Mucosa of descending colon (tissue), 3 donors: Measurements from ENCODE around the gene ARHGEF28. TPM values are rescaled to one million over a fixed set of nuclear protein-coding genes. Genes with fewer than 3 reads are reported as not detected.
A peak's percentile ranks its signal among the peaks of the same experiment; 100 is the strongest.

Source experiments
- ATAC-seq: fragments of 200-7000 bp; cut with Tn5 transposase; one replicate; pipeline ENCODE4 v1.9.1; 2020; ENCODE audit warnings: mild to moderate bottlenecking, moderate library complexity
- DNase-seq, 3 donors: peaks; one replicate each; pipeline ENCODE4 v3.0.0-alpha.2; 2020
- H3K36me3 ChIP-seq: fragments of 200-600 bp; one replicate; pipeline ENCODE4 v1.8.0; 2021; ENCODE audit warnings: low read depth, mild to moderate bottlenecking
- H3K4me1 ChIP-seq: fragments of 200-600 bp; one replicate; pipeline ENCODE4 v1.8.0; 2021; ENCODE audit warnings: low read depth, mild to moderate bottlenecking
- H3K4me3 ChIP-seq: fragments of 200-600 bp; one replicate; pipeline ENCODE4 v1.8.0; 2021; ENCODE audit warnings: mild to moderate bottlenecking
- H3K9me3 ChIP-seq: fragments of 200-600 bp; one replicate; pipeline ENCODE4 v1.8.0; 2021; ENCODE audit warnings: mild to moderate bottlenecking
- intact Hi-C, 2 donors: fragments of 100-400 bp; cut with DNase I in 1 of 2; cut with micrococcal nuclease in 1 of 2; formaldehyde crosslinking; loops; one replicate each; pipeline versions ENCODE4 v1.11.0 to v1.11.1; 2022; cut with DNase I, micrococcal nuclease
- total RNA-seq, 3 donors: library from RNA; stranded (reverse); fragmentation: NEBNext Ultra II Directional in 2 of 3; extraction: Animal tissue kit (Norgen Biotek cat#: 25700) in 2 of 3; gene quantifications; one replicate each; pipeline versions ENCODE4 v1.2.1 to v1.2.4, GENCODE V29; 2021 to 2023
- TF ChIP-seq, protein P1 (sequence below): fragments of 200-600 bp; IDR thresholded peaks from one replicate; pipeline ENCODE4 v1.8.0; 2022; ENCODE audit warnings: antibody characterized with exemption, mild to moderate bottlenecking
- donor health status: DM: no; HTN: no; CAD: no; lungs with moderate emphysema.
- donor health status: DM: no; HTN: no; CAD: no.
- donor health status: DM: no; HTN: yes; CAD: no.

ARHGEF28 gene
- total RNA-seq, 3 donors from 2014 or later, result 5.4 to 21.7 (median 11.6) TPM

DNA sequence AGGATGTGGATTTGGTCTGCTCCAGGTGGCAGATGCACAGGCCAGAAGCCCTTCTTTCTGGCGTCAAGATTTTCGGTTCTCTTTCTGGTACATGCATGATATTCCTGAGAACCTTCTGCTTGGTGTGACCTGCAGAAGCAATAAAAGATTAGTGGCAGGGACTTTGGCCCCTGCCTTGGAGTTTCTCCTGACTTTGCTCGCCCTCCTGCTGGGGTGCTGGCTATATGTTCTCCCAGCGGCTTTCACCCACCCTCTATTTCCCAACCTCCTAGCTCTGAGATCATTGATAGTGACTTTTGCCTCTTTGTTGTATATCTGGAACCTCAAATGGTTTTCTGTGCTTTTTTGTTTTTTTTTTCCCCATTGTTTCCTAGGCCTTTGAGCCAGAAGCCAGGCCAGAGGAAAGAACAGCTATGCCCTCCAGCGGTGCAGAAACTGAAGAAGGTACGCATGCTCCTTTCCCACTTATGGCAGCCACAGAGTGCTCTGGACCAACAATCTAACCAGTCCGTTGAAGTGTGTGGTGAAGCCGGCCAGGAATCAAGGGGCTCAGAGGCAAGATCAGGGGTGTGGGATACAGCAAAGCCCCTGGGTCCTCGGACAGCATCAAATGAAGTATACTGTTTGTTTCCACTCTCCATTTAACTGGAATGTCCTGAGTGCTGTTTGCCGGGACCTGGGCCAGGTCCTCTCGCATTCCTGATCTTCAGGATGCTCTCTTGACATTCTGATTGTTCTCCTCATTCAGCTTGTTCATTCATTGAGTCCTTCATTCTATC is 154.5 kb downstream of the ARHGEF28 start:
- DNase-seq (peak in 2 of 3 donors; percentile 38 to 54), ATAC-seq (peak; percentile 80)
- Histone ChIP-seq H3K4me1 (no peaks in the 10 kb centered on the region), H3K4me3 (no peak overlapping the region), H3K36me3 (no peaks in the 10 kb centered on the region), H3K9me3 (no peaks in the 10 kb centered on the region)
- intact Hi-C loops, result no loop called here
- TF ChIP-seq, protein P1, sequence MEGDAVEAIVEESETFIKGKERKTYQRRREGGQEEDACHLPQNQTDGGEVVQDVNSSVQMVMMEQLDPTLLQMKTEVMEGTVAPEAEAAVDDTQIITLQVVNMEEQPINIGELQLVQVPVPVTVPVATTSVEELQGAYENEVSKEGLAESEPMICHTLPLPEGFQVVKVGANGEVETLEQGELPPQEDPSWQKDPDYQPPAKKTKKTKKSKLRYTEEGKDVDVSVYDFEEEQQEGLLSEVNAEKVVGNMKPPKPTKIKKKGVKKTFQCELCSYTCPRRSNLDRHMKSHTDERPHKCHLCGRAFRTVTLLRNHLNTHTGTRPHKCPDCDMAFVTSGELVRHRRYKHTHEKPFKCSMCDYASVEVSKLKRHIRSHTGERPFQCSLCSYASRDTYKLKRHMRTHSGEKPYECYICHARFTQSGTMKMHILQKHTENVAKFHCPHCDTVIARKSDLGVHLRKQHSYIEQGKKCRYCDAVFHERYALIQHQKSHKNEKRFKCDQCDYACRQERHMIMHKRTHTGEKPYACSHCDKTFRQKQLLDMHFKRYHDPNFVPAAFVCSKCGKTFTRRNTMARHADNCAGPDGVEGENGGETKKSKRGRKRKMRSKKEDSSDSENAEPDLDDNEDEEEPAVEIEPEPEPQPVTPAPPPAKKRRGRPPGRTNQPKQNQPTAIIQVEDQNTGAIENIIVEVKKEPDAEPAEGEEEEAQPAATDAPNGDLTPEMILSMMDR, result no peak

GRCh38 chr5:73781107-73781768 is 155.2 kb downstream of the ARHGEF28 start:
- ATAC-seq (no peak), DNase-seq (no peak)
- Histone ChIP-seq H3K4me3 (no peak overlapping the region), H3K36me3 (no peaks in the 10 kb centered on the region), H3K9me3 (no peaks in the 10 kb centered on the region), H3K4me1 (no peaks in the 10 kb centered on the region)
- TF ChIP-seq, protein P1, result no peak
- intact Hi-C loops, result no loop called here

DNA sequence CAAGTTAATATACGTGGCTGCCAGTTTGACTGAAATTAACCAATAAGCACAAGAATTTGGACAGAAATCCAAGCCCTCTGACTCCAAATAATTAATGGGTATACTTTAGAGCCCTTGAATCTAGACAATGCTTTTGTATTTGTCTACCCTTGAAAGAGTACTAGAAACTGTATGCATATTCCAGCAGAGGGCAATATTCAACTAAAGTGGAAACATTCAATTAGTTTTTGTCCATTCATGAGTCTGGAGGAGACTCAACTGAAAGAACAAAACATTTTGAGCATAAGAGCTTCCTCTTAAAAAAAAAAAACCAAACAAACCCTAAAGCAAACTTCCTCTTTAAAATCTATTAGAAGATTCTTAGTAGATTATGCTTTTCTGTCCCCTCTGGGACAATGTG is 157.8 kb downstream of the ARHGEF28 start:
- TF ChIP-seq, protein P1, result no peak
- Histone ChIP-seq H3K36me3 (no peaks in the 10 kb centered on the region), H3K4me3 (no peak overlapping the region), H3K9me3 (no peaks in the 10 kb centered on the region), H3K4me1 (no peaks in the 10 kb centered on the region)
- ATAC-seq, result no peak
- no peak for DNase-seq
- intact Hi-C loops, result no loop called here

DNA sequence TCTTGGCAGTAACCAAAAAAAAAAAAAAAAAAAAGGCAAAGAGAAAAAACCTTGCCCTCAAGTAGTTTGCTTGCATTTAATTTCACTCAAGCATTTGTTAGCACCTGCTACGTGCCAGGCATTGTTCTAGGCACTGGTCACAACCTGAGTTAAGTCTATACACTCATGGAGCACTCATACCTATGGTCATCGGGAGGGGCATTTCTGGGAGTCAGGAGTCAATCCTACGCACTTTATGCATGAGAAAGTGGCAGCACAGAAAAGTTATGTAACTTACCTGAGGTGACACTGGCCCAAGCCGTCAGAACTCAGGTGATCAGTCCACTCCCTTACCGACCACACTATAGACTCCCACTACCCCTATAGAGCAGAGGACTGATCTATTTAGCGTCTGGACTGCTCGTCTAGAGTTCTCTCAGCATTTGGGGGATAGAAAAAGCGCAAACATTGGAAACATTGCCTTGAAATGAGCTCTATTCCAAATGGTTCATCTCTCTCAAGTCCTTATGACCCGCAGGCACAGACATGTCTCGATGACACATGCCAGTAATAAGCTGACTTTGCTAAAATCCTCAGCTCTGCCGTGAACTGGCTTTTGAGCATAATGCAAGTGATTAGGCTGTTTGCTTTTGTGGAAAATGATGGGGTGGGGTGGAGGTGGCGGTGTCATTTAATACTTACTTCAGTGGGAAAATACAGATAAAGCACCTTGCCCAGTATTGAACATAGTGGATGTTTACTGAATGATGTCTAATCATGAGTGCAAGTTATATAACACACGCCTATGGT is 160.2 kb downstream of the ARHGEF28 start:
- no peak for DNase-seq

DNA sequence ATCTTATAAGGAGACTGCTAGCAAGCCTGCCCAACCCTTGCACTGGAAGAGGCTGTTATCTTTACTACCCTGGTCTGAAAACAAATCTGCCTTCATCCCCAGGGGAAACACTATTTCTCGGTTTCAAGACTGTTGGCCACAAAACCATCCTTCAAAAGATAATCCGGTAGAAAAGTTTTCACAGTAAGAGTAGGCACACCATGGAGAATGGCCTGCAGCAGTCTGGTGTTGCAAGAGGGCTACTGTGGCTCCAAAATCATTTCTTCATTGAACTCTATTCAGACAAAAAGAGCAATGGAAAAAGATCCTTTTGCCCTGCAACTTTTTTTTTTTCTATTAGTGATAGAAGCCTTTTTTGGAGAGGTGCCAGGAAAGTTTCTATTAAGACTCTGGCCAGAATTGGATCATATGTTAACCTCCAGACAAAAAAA is 163.9 kb downstream of the ARHGEF28 start:
- TF ChIP-seq, protein P1, result no peak
- ATAC-seq, result no peak
- no peaks in the 10 kb centered on the region for H3K36me3 ChIP-seq
- intact Hi-C loops, result loop anchor here (5.0 kb wide), 1 partner anchor 198 kb away; no protein-coding TSS in a partner anchor
- no peak for DNase-seq
- H3K4me1 ChIP-seq, result no peaks in the 10 kb centered on the region
- no peaks in the 10 kb centered on the region for H3K9me3 ChIP-seq
- H3K4me3 ChIP-seq, result no peak overlapping the region

More for the DNA sequence above, 160.2 kb downstream of the ARHGEF28 start:
- intact Hi-C loops, result no loop called here
- no peak overlapping the region for H3K4me3 ChIP-seq
- H3K4me1 ChIP-seq, result no peaks in the 10 kb centered on the region
- TF ChIP-seq, protein P1, result no peak
- no peaks in the 10 kb centered on the region for H3K36me3 ChIP-seq
- ATAC-seq, result no peak
- H3K9me3 ChIP-seq, result no peaks in the 10 kb centered on the region
